IMR-90 (cell line): Measurements from ENCODE around the gene MPP2. TPM values are rescaled to one million over a fixed set of nuclear protein-coding genes. Genes with fewer than 3 reads are reported as not detected.

Source experiments
- ATAC-seq: fragments of 200-7000 bp; cut with Tn5 transposase; 2 replicates; pipeline ENCODE4 v1.9.1; 2020; ENCODE audit warnings: low read depth, mild to moderate bottlenecking, moderate library complexity
- BruUV-seq: library from RNA; stranded (reverse); fragments of 400-500 nt; replicated peaks from 2 replicates; lab custom pipeline; 2021; lab: Mats Ljungman, UMichigan
- CTCF ChIA-PET: fragments of 300-600 bp; formaldehyde crosslinking; extraction: SDS; loops from one replicate; lab custom pipeline; 2021; ENCODE audit warnings: antibody characterized with exemption; lab: Yijun Ruan, JAX
- POLR2A ChIA-PET: fragments of 300-600 bp; sonication (Branson Sonifier 250); formaldehyde crosslinking; loops from one replicate; lab custom pipeline; 2022; ENCODE audit warnings: antibody characterized with exemption; ENCODE audit not compliant: unreplicated experiment; lab: Charles Lee
- DNase-seq: peaks from one replicate; pipeline ENCODE4 v3.0.0; 2013
- H2AFZ ChIP-seq: replicated peaks from 2 replicates; pipeline ENCODE3; 2013; ENCODE audit warnings: low read length, mild to moderate bottlenecking; ENCODE audit not compliant: poor library complexity
- H2AK5ac ChIP-seq: 2 replicates; pipeline ENCODE4 v1.6.1; 2013; ENCODE audit warnings: low read depth, low read length, inconsistent platforms
- H2AK9ac ChIP-seq: replicated peaks from 2 replicates; pipeline ENCODE3; 2013; ENCODE audit warnings: mild to moderate bottlenecking, low read depth, low read length, moderate library complexity; ENCODE audit not compliant: poor library complexity
- H2BK120ac ChIP-seq: 2 replicates; pipeline ENCODE4 v1.6.1; 2013; ENCODE audit warnings: low read depth, low read length, inconsistent platforms
- H2BK15ac ChIP-seq: 3 replicates; pipeline ENCODE4 v1.6.1; 2013; ENCODE audit warnings: low read depth, low read length, inconsistent platforms
- H2BK20ac ChIP-seq: 2 replicates; pipeline ENCODE4 v1.6.1; 2013; ENCODE audit warnings: low read depth, mild to moderate bottlenecking, inconsistent platforms, low read length, moderate library complexity
- H2BK5ac ChIP-seq: 2 replicates; pipeline ENCODE4 v1.6.1; 2013; ENCODE audit warnings: mild to moderate bottlenecking, low read depth, low read length, inconsistent platforms; ENCODE audit not compliant: poor library complexity, severe bottlenecking
- H3K14ac ChIP-seq: replicated peaks from 2 replicates; pipeline ENCODE4 v1.6.1; 2013; ENCODE audit warnings: low read depth, low read length, inconsistent platforms
- H3K18ac ChIP-seq: 2 replicates; pipeline ENCODE4 v1.6.1; 2013; ENCODE audit warnings: low read depth, low read length, control low read depth
- H3K23ac ChIP-seq: 2 replicates; pipeline ENCODE4 v1.6.1; 2013; ENCODE audit warnings: low read depth, low read length, inconsistent platforms
- H3K27ac ChIP-seq: 2 replicates; pipeline ENCODE4 v1.5.1; 2013; ENCODE audit warnings: mild to moderate bottlenecking, control low read depth, low read length; ENCODE audit not compliant: insufficient read depth
- H3K27me3 ChIP-seq: 2 replicates; pipeline ENCODE4 v1.6.1; 2013; ENCODE audit warnings: low read length; ENCODE audit not compliant: control insufficient read depth, insufficient read depth
- H3K36me3 ChIP-seq: 2 replicates; pipeline ENCODE4 v1.6.1; 2013; ENCODE audit warnings: low read length, mixed read lengths; ENCODE audit not compliant: control insufficient read depth, insufficient read depth
- H3K4ac ChIP-seq: 2 replicates; pipeline ENCODE4 v1.6.1; 2013; ENCODE audit warnings: low read depth, low read length, inconsistent platforms
- H3K4me1 ChIP-seq: 2 replicates; pipeline ENCODE4 v1.6.1; 2013; ENCODE audit warnings: low read length, mixed read lengths; ENCODE audit not compliant: control insufficient read depth, insufficient read depth
- H3K4me2 ChIP-seq: 2 replicates; pipeline ENCODE4 v1.6.1; 2013; ENCODE audit warnings: low read depth, mild to moderate bottlenecking, control low read depth, low read length, moderate library complexity
- H3K4me3 ChIP-seq: 2 replicates; pipeline ENCODE4 v1.5.1; 2013; ENCODE audit warnings: low read depth, mild to moderate bottlenecking, control low read depth, low read length, moderate library complexity; ENCODE audit not compliant: insufficient read depth
- H3K56ac ChIP-seq: 2 replicates; pipeline ENCODE4 v1.6.1; 2013; ENCODE audit warnings: low read length, inconsistent platforms; ENCODE audit not compliant: insufficient read depth; ENCODE audit errors: extremely low read depth
- H3K79me1 ChIP-seq, 2 experiments: 2 replicates each; pipeline ENCODE4 v1.6.1; 2013; ENCODE audit warnings: low read length in 2 of 2, inconsistent platforms in 1 of 2, low read depth in 1 of 2
- H3K9ac ChIP-seq: 2 replicates; pipeline ENCODE4 v1.6.1; 2013; ENCODE audit warnings: low read depth, low read length, control low read depth
- H3K9me1 ChIP-seq: 2 replicates; pipeline ENCODE4 v1.6.1; 2013; ENCODE audit warnings: low read length, inconsistent platforms; ENCODE audit not compliant: insufficient read depth
- H3K9me3 ChIP-seq: 2 replicates; pipeline ENCODE4 v1.6.1; 2013; ENCODE audit warnings: low read length; ENCODE audit not compliant: control insufficient read depth, insufficient read depth
- H4K20me1 ChIP-seq: 2 replicates; pipeline ENCODE4 v1.6.1; 2013; ENCODE audit warnings: low read length, inconsistent platforms; ENCODE audit not compliant: insufficient read depth
- H4K5ac ChIP-seq: 2 replicates; pipeline ENCODE4 v1.6.1; 2013; ENCODE audit warnings: mild to moderate bottlenecking, low read depth, low read length, control low read depth
- H4K8ac ChIP-seq, 2 experiments: 2 replicates each; pipeline ENCODE4 v1.6.1; 2013; ENCODE audit warnings: low read depth in 2 of 2, low read length in 2 of 2, control low read depth in 1 of 2, inconsistent platforms in 1 of 2
- H4K91ac ChIP-seq: 2 replicates; pipeline ENCODE4 v1.6.1; 2013; ENCODE audit warnings: low read depth, low read length, inconsistent platforms; ENCODE audit not compliant: insufficient read depth
- CEBPB ChIP-seq: IDR thresholded peaks from 2 replicates; pipeline ENCODE4 v1.6.1; 2012; ENCODE audit warnings: low read depth, low read length, improper control_type of control experiment
- RCOR1 ChIP-seq: IDR thresholded peaks from 2 replicates; pipeline ENCODE4 v1.6.1; 2012; ENCODE audit warnings: mild to moderate bottlenecking, low read length, improper control_type of control experiment; ENCODE audit not compliant: insufficient replicate concordance
- WGBS, 2 experiments: methylation state at CpG; one replicate each; pipeline versions ENCODE4 v1.1.5 to v1.1.7; 2013; ENCODE audit warnings: missing lambda C conversion rate in 2 of 2; ENCODE audit not compliant: insufficient read length in 1 of 2; ENCODE audit errors: extremely low coverage in 2 of 2; 5-methylcytosine and 5-hydroxymethylcytosine counted together
- dilution Hi-C: fragments of 300-500 bp; cut with HindIII; formaldehyde crosslinking; loops from one replicate; pipeline ENCODE4 v1.14.3; 2018; ENCODE audit warnings: low sequenced_read_pairs; ENCODE audit not compliant: unreplicated experiment
- in situ Hi-C: fragments of 300-500 bp; cut with MboI; formaldehyde crosslinking; loops from 3 replicates; pipeline ENCODE4 v1.14.3; 2019; ENCODE audit warnings: low sequenced_read_pairs, inconsistent platforms, mixed read lengths
- intact Hi-C: fragments of 100-400 bp; cut with micrococcal nuclease; formaldehyde crosslinking; loops from 2 replicates; pipeline ENCODE4 v1.10.0; 2022
- polyA plus RNA-seq, 3 experiments: library from polyadenylated mRNA; depleted of rRNA; stranded (reverse); fragments of >200 nt; gene quantifications; 2 replicates each; pipeline ENCODE4 v1.2.3, GENCODE V29; 2012; ENCODE audit warnings: low replicate concordance in 1 of 3
- total RNA-seq: library from RNA; depleted of rRNA; stranded (reverse); fragments of >200 nt; gene quantifications from 2 replicates; pipeline ENCODE4 v1.2.3, GENCODE V29; 2012
- TF ChIP-seq, protein P1 (sequence below): conservative IDR thresholded peaks from 2 replicates; pipeline ENCODE4 v1.5.1; 2012; ENCODE audit warnings: mild to moderate bottlenecking, low read depth, low read length, improper control_type of control experiment

The MPP2 gene
- total and polyA plus RNA-seq, 2 of the 4 experiments (the other 2 are of a cell fraction), result 3.2 to 3.8 TPM

DNA sequence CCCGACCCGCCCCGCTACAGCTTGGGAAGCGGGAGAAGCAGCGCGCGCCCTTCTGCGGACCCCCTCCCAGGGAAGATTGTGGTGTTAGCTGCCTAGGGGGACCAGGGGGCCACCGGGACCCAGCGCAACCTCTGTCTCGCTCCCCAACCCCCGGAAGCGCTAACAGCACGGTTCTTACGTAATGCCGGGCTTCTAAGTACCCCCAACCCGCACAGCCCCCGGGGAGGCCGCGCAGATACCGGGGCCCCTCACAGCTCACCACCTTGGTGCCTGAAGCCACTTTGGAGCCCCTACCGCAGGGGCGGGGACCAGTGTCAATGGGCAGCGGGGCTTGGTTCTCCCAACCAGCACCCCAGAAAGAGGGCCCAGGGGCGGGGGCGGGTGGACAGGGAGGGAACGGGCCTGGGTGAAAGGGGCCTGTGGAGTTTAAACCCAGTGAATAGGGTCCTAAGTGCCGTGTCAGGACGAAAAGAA is 348 bp downstream of the MPP2 start:
- Histone ChIP-seq H4K5ac (no peak overlapping the region), H3K27ac (no peak overlapping the region; the same call in 1 of the 2 replicates), H3K23ac (no peak overlapping the region), H2BK20ac (no peak overlapping the region), H2BK5ac (no peak overlapping the region), H3K56ac (no peak overlapping the region), H2AK5ac (no peak overlapping the region), H3K27me3 (peaks cover 14% of the 10 kb centered on the region; the same call in 1 of the 2 replicates), H3K9me1 (0 out of 2 replicates have a peak, but pooled peaks cover 4% of the 10 kb centered on the region), H3K36me3 (no peaks in the 10 kb centered on the region), H3K4me3 (peak overlapping the region; percentile 57), H3K18ac (no peak overlapping the region), H4K91ac (no peak overlapping the region), H2BK120ac (no peak overlapping the region), H3K4me2 (peak overlapping the region; percentile 98), H2AFZ (peak overlapping the region; percentile 95), H2AK9ac (no peak overlapping the region), H3K9ac (peak overlapping the region; percentile 47), H2BK15ac (no peak overlapping the region), H3K79me1 (no peaks in the 10 kb centered on the region), H3K14ac (no peak overlapping the region; the same call in 1 of the 2 replicates), H3K4me1 (peaks cover 6% of the 10 kb centered on the region), H4K20me1 (peaks cover 8% of the 10 kb centered on the region), H3K9me3 (no peaks in the 10 kb centered on the region), H4K8ac (no peak overlapping the region; a peak in 2 of 4 replicates), H3K4ac (no peak overlapping the region)
- no peak for DNase-seq
- CTCF ChIA-PET, result interaction anchor here (0.7 to 1.9 kb wide), 2 partner anchors 29 to 34 kb away, joined by 4 to 6 read pairs; no protein-coding TSS in a partner anchor
- no TSS peak for BruUV-seq
- TF ChIP-seq, protein P1, sequence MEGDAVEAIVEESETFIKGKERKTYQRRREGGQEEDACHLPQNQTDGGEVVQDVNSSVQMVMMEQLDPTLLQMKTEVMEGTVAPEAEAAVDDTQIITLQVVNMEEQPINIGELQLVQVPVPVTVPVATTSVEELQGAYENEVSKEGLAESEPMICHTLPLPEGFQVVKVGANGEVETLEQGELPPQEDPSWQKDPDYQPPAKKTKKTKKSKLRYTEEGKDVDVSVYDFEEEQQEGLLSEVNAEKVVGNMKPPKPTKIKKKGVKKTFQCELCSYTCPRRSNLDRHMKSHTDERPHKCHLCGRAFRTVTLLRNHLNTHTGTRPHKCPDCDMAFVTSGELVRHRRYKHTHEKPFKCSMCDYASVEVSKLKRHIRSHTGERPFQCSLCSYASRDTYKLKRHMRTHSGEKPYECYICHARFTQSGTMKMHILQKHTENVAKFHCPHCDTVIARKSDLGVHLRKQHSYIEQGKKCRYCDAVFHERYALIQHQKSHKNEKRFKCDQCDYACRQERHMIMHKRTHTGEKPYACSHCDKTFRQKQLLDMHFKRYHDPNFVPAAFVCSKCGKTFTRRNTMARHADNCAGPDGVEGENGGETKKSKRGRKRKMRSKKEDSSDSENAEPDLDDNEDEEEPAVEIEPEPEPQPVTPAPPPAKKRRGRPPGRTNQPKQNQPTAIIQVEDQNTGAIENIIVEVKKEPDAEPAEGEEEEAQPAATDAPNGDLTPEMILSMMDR, result no peak
- TF ChIP-seq CEBPB (no peak), RCOR1 (no peak)
- POLR2A ChIA-PET, result no interaction called here
- 0% methylated on average over 10 of the region's 29 CpGs; no CpG with 5 or more reads in 1 of the 2 experiments for WGBS, 2 experiments
- ATAC-seq, result peak; percentile 8
- in situ Hi-C loops (no loop called here), intact Hi-C loops (no loop called here), dilution Hi-C loops (no loop called here)
